ENCODE data around the gene SHISA5. TPM values are rescaled to one million over a fixed set of nuclear protein-coding genes. Genes with fewer than 3 reads are reported as not detected.

The SHISA5 gene
- total RNA-seq, 1 experiment from 2014 or later = 174 TPM

DNA sequence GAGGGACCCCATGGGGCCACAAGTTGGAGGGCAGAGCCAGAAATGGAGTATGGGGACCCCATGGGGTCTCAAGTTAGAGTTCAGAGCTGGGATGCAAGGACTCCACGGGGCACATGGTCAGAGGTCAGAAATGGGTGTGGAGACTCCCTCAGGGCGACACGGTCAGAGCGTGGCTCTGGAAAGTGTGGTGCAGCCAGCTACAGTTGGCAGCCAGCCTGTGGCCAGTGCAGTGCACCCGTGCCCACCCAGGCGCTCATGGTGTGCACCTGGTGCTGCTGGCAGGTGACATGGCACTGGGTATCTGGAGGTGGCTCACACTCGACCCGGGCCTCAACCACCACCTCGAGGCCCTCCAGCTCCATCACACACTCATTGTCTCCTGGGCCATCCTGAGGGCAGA lies 85.3 kb downstream of the SHISA5 start:
- no CpG with 5 or more reads among the region's 9 CpGs for WGBS (ENCODE audit: extremely low coverage, insufficient read length, low lambda C conversion rate)
- Mint-ChIP-seq H3K27me3 (ENCODE audit: low read depth) (no peaks in the 10 kb centered on the region), H3K4me3 (no peak overlapping the region), H3K9me3 (no peaks in the 10 kb centered on the region), H3K36me3 (ENCODE audit: insufficient read depth in 1 of 3, low read depth in 3 of 3) (peaks cover 44 to 85% (median 80%) of the 10 kb centered on the region in 3 experiments), H3K4me1 (no peaks in the 10 kb centered on the region), H3K27ac (peak overlapping the region in 1 of 3 experiments; percentile 86; a peak in 1 of 7 replicates)
- no peaks in the 10 kb centered on the region for H3K9me3 ChIP-seq (ENCODE audit: control insufficient read depth, low read depth, low read length)
- H4K5ac ChIP-seq (ENCODE audit: insufficient read length, low read depth, low read length) = no peak overlapping the region
- no peak overlapping the region for H3K23ac ChIP-seq (ENCODE audit: insufficient read length, low read depth, low read length)
- no peak overlapping the region for H2BK12ac ChIP-seq (ENCODE audit: insufficient read length, low read depth, low read length)
- no peaks in the 10 kb centered on the region for H3K79me1 ChIP-seq (ENCODE audit: insufficient read depth, low read depth, low read length, poor library complexity, severe bottlenecking)
- H2BK120ac ChIP-seq (ENCODE audit: low read depth, low read length, poor library complexity, severe bottlenecking) = no peak overlapping the region
- no peak overlapping the region for H3T11ph ChIP-seq (ENCODE audit: low read length)
- no peak overlapping the region for H3K56ac ChIP-seq (ENCODE audit: insufficient read length, low read depth, low read length)
- H2BK5ac ChIP-seq (ENCODE audit: insufficient read length, low read length) = no peak overlapping the region
- DNase-seq = no peak
- no peak overlapping the region for H2AK5ac ChIP-seq (ENCODE audit: insufficient read length, low read length)
- no peak overlapping the region for H3K14ac ChIP-seq (ENCODE audit: insufficient read depth, low read length)
- TF ChIP-seq, protein P1, sequence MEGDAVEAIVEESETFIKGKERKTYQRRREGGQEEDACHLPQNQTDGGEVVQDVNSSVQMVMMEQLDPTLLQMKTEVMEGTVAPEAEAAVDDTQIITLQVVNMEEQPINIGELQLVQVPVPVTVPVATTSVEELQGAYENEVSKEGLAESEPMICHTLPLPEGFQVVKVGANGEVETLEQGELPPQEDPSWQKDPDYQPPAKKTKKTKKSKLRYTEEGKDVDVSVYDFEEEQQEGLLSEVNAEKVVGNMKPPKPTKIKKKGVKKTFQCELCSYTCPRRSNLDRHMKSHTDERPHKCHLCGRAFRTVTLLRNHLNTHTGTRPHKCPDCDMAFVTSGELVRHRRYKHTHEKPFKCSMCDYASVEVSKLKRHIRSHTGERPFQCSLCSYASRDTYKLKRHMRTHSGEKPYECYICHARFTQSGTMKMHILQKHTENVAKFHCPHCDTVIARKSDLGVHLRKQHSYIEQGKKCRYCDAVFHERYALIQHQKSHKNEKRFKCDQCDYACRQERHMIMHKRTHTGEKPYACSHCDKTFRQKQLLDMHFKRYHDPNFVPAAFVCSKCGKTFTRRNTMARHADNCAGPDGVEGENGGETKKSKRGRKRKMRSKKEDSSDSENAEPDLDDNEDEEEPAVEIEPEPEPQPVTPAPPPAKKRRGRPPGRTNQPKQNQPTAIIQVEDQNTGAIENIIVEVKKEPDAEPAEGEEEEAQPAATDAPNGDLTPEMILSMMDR (conservative IDR thresholded peaks at IDR 0.05) = no peak
- no peaks in the 10 kb centered on the region for H3K4me1 ChIP-seq (ENCODE audit: insufficient read depth, low read length)
- no peak overlapping the region for H2BK20ac ChIP-seq (ENCODE audit: low read depth, low read length, poor library complexity, severe bottlenecking)
- H3K18ac ChIP-seq (ENCODE audit: insufficient read length, low read depth, low read length) = no peak overlapping the region
- H2AFZ ChIP-seq (ENCODE audit: low read length) = no peak overlapping the region
- H3K23me2 ChIP-seq (ENCODE audit: insufficient read length, low read depth, low read length, poor library complexity, severe bottlenecking) = no peaks in the 10 kb centered on the region
- H3K79me2 ChIP-seq (ENCODE audit: insufficient read depth, low read length) = no peaks in the 10 kb centered on the region
- no peaks in the 10 kb centered on the region for H4K20me1 ChIP-seq (ENCODE audit: control insufficient read depth, insufficient read depth, insufficient read length)
- H4K8ac ChIP-seq (replicated peaks; ENCODE audit: insufficient read length, low read depth, low read length) = no peak overlapping the region
- no peaks in the 10 kb centered on the region for H3K27me3 ChIP-seq (ENCODE audit: insufficient read depth, low read length)
- H3K4ac ChIP-seq (ENCODE audit: low read depth, low read length) = no peak overlapping the region
- H3K9ac ChIP-seq (ENCODE audit: extremely low read depth, insufficient read length, low read length) = no peak overlapping the region
- no peak overlapping the region for H3K27ac ChIP-seq (ENCODE audit: insufficient read length, low read depth, low read length)
- H3K4me2 ChIP-seq (ENCODE audit: insufficient read depth, insufficient read length, low read length) = no peak overlapping the region
- no peak overlapping the region for H4K91ac ChIP-seq (ENCODE audit: insufficient read length, low read depth, low read length)
- no peak overlapping the region for H2BK15ac ChIP-seq (ENCODE audit: low read depth, low read length)

All from H9 (cell line).